Glutamatergic neuron (in vitro differentiated cells): ENCODE data around the gene MRPL43. TPM values are rescaled to one million over a fixed set of nuclear protein-coding genes. Genes with fewer than 3 reads are reported as not detected.
A peak's percentile ranks its signal among the peaks of the same experiment; 100 is the strongest.

Experiments
- DNase-seq: peaks from one replicate; pipeline ENCODE4 v3.0.0; 2022
- H3K27ac Mint-ChIP-seq: one replicate; pipeline ENCODE4 v1.8.0; 2020; ENCODE audit warnings: mild to moderate bottlenecking, mixed read lengths, inconsistent platforms; ENCODE audit not compliant: unreplicated experiment
- H3K27me3 Mint-ChIP-seq: one replicate; pipeline ENCODE4 v1.8.0; 2020; ENCODE audit warnings: mild to moderate bottlenecking, moderate library complexity, mixed read lengths, inconsistent platforms; ENCODE audit not compliant: unreplicated experiment
- H3K36me3 Mint-ChIP-seq: one replicate; pipeline ENCODE4 v1.8.0; 2020; ENCODE audit warnings: mild to moderate bottlenecking, mixed read lengths, inconsistent platforms; ENCODE audit not compliant: unreplicated experiment
- H3K4me1 Mint-ChIP-seq: one replicate; pipeline ENCODE4 v1.8.0; 2020; ENCODE audit warnings: mild to moderate bottlenecking, low read depth, mixed read lengths, inconsistent platforms; ENCODE audit not compliant: unreplicated experiment
- H3K4me3 Mint-ChIP-seq: one replicate; pipeline ENCODE4 v1.8.0; 2020; ENCODE audit warnings: mild to moderate bottlenecking, mixed read lengths, inconsistent platforms; ENCODE audit not compliant: unreplicated experiment
- H3K9me3 Mint-ChIP-seq: one replicate; pipeline ENCODE4 v1.8.0; 2020; ENCODE audit warnings: mild to moderate bottlenecking, moderate library complexity, mixed read lengths, inconsistent platforms; ENCODE audit not compliant: unreplicated experiment
- CTCF ChIP-seq: fragments of 200-600 bp; sonication (generic); IDR thresholded peaks from one replicate; pipeline ENCODE4 v1.5.0; 2021; ENCODE audit not compliant: partially characterized antibody, unreplicated experiment
- total RNA-seq: library from RNA; stranded (reverse); fragmentation: NEBNext Ultra II Directional; extraction: Animal tissue kit (Norgen Biotek cat#: 25700); gene quantifications from one replicate; pipeline ENCODE4 v1.2.1, GENCODE V29; 2021; ENCODE audit not compliant: unreplicated experiment

The MRPL43 gene
- total RNA-seq, 1 donor from 2014 or later: 58.2 TPM

- Mint-ChIP-seq H3K4me1 (peaks cover 18% of the 10 kb centered on the region), H3K4me3 (no peak overlapping the region), H3K27ac (peak overlapping the region; percentile 8), H3K9me3 (peaks cover 19% of the 10 kb centered on the region), H3K27me3 (peaks cover 14% of the 10 kb centered on the region), H3K36me3 (no peaks in the 10 kb centered on the region)
- peak; percentile 76 for TF ChIP-seq CTCF
- DNase-seq: peak; percentile 93
Measured at GRCh38 chr10:101014230-101014884, 27.1 kb upstream of the MRPL43 start.

DNA sequence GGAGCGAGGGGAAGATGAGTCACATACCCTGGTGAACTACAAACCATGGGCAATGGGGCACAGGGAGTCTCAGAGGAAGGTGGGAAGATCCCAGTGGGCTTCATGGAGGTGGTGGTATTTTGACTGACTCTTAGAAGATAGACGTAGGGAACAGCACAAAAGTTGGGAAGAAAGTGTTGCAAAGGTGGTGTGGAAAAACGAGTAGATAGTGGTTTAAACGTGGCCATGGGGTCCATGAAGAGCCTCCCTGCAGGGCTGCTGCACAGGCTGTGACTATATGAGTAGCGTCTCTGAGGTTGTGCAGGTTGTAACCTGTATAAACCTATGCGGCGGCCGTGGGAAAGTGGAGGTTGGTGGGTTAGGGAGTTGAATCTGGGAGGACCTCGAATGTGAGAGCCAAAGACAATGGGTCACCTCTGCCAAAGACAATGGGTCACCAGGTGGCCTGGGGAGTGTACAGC is 26.1 kb upstream of the MRPL43 start:
- Mint-ChIP-seq H3K27ac (no peak overlapping the region), H3K27me3 (peaks cover 11% of the 10 kb centered on the region), H3K36me3 (no peaks in the 10 kb centered on the region), H3K9me3 (peaks cover 17% of the 10 kb centered on the region), H3K4me1 (peaks cover 17% of the 10 kb centered on the region), H3K4me3 (peak overlapping the region; percentile 1)
- no peak for TF ChIP-seq CTCF
- no peak for DNase-seq

GRCh38 chr10:101012525-101013364 is 25.4 kb upstream of the MRPL43 start:
- TF ChIP-seq CTCF: peak; percentile 84
- no peaks in the 10 kb centered on the region for H3K36me3 Mint-ChIP-seq
- peaks cover 17% of the 10 kb centered on the region for H3K4me1 Mint-ChIP-seq
- H3K9me3 Mint-ChIP-seq: peaks cover 15% of the 10 kb centered on the region
- peak overlapping the region; percentile 26 for H3K27ac Mint-ChIP-seq
- peaks cover 10% of the 10 kb centered on the region for H3K27me3 Mint-ChIP-seq
- H3K4me3 Mint-ChIP-seq: no peak overlapping the region
- peak; percentile 86 for DNase-seq

DNA sequence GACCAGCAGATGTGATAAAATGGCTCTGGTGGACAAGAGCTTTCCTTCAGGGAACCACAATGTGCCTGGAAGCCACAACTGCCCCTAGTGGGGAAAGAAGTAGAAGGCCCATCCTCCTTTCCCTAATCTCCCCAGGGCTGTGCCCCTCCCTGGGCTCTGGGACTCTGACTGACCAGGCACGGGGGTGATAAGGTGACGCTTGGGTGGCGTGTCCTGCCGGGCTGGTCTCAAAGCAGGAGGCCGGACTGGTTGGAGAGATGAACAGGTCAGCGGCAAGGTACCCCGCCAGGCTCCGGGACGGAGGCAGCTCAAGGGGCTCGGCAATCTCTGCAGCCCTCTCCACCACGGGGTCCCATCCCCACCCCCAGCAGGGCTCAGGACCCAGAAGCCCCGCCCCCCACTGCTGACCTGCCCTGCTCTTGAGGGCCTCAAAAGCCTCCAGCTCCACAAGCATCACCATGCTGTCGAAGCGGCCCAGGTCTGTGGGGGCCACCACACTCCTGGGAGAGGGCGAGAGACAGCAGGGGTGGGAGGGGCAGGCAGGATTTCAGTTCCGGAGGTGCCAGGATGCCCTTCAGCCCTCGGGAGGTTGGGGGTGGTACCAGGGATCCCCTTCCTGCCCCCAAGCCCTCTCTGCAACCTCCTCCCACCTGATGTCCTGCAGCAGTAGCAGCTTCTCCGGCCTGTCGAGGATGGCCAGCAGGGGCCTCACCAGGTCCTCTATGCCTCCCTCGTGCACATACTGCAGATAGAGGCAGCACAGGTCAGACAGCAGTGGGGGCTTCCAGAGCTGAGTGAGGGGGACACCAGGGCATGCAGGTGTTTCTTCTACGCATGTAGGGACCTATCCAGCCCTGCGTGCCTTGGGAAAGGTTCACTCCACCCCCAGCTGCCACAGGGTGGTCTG is 24.5 kb upstream of the MRPL43 start:
- TF ChIP-seq CTCF: no peak
- peaks cover 14% of the 10 kb centered on the region for H3K9me3 Mint-ChIP-seq
- H3K27me3 Mint-ChIP-seq: peaks cover 10% of the 10 kb centered on the region
- peaks cover 18% of the 10 kb centered on the region for H3K4me1 Mint-ChIP-seq
- H3K4me3 Mint-ChIP-seq: no peak overlapping the region
- no peak for DNase-seq
- H3K27ac Mint-ChIP-seq: no peak overlapping the region
- no peaks in the 10 kb centered on the region for H3K36me3 Mint-ChIP-seq
